SK-N-SH (cell line): Measurements from ENCODE around the gene KIF11. TPM values are rescaled to one million over a fixed set of nuclear protein-coding genes. Genes with fewer than 3 reads are reported as not detected.

ENCODE experiments used
- CTCF ChIA-PET: fragments of 300-600, 350-600 bp; formaldehyde crosslinking; extraction: SDS; loops from one replicate; lab custom pipeline; 2021; lab: Yijun Ruan, JAX
- POLR2A ChIA-PET: fragments of 350-600 bp; sonication (Branson Sonifier 250); formaldehyde crosslinking; extraction: SDS; loops from one replicate; lab custom pipeline; 2020; ENCODE audit warnings: antibody characterized with exemption, inconsistent platforms; lab: Yijun Ruan, JAX
- DNase-seq: peaks from one replicate; pipeline ENCODE4 v3.0.0; 2012
- H2AFZ ChIP-seq: fragments of 200-600 bp; sonication (generic); 2 replicates; pipeline ENCODE4 v1.8.1; 2016; ENCODE audit warnings: antibody characterized with exemption, mild to moderate bottlenecking, low read depth
- H3F3A ChIP-seq: fragments of 200-600 bp; sonication (generic); replicated peaks from 2 replicates; pipeline ENCODE3; 2016; ENCODE audit warnings: antibody characterized with exemption, mild to moderate bottlenecking; ENCODE audit not compliant: insufficient read depth
- H3K27ac ChIP-seq, 2 experiments: fragments of 200-500 bp in 1 of 2; fragments of 200-600 bp in 1 of 2; sonication (Bioruptor generic) in 1 of 2; sonication (generic), shearing (Covaris generic) in 1 of 2; 2 replicates each; pipeline versions ENCODE4 v1.5.1 to v1.6.1; 2014 to 2016; ENCODE audit warnings: low read depth in 2 of 2, inconsistent platforms in 1 of 2, low read length in 1 of 2, mild to moderate bottlenecking in 1 of 2, mixed read lengths in 1 of 2
- H3K27me3 ChIP-seq: fragments of 200-600 bp; sonication (generic), shearing (Covaris generic); 2 replicates; pipeline ENCODE4 v1.6.1; 2016; ENCODE audit warnings: mixed run types; ENCODE audit not compliant: insufficient read depth
- H3K36me3 ChIP-seq, 2 experiments: fragments of 200-500 bp in 1 of 2; fragments of 200-600 bp in 1 of 2; sonication (Bioruptor generic) in 1 of 2; sonication (generic) in 1 of 2; replicated peaks in 1 of 2; 2 replicates each; pipeline versions ENCODE3 to v1.5.1; 2014 to 2016; ENCODE audit warnings: low read length in 1 of 2, mild to moderate bottlenecking in 1 of 2; ENCODE audit not compliant: insufficient read depth in 2 of 2, control insufficient read depth in 1 of 2
- H3K4me1 ChIP-seq, 2 experiments: fragments of 200-500 bp in 1 of 2; fragments of 200-600 bp in 1 of 2; sonication (Bioruptor generic) in 1 of 2; sonication (generic), shearing (Covaris generic) in 1 of 2; 2 replicates each; pipeline versions ENCODE4 v1.5.1 to v1.6.1; 2014 to 2016; ENCODE audit warnings: low read depth in 1 of 2, low read length in 1 of 2, mixed run types in 1 of 2; ENCODE audit not compliant: insufficient read depth in 2 of 2, control insufficient read depth in 1 of 2
- H3K4me2 ChIP-seq: fragments of 200-600 bp; sonication (generic), shearing (Covaris generic); 2 replicates; pipeline ENCODE4 v1.6.1; 2017; ENCODE audit warnings: mixed run types
- H3K4me3 ChIP-seq, 2 experiments: fragments of 200-500 bp in 1 of 2; fragments of 200-600 bp in 1 of 2; sonication (Bioruptor generic) in 1 of 2; sonication (generic), shearing (Covaris generic) in 1 of 2; 2 replicates each; pipeline versions ENCODE4 v1.5.1 to v1.8.1; 2014 to 2016; ENCODE audit warnings: low read depth in 2 of 2, inconsistent platforms in 1 of 2, low read length in 1 of 2, mild to moderate bottlenecking in 1 of 2, mixed read lengths in 1 of 2, moderate library complexity in 1 of 2
- H3K79me2 ChIP-seq: fragments of 200-600 bp; sonication (generic); 2 replicates; pipeline ENCODE4 v1.8.1; 2017; ENCODE audit warnings: mild to moderate bottlenecking; ENCODE audit not compliant: insufficient read depth
- H3K9ac ChIP-seq: fragments of 200-600 bp; sonication (generic); 2 replicates; pipeline ENCODE4 v1.6.1; 2017; ENCODE audit warnings: mixed run types
- H3K9me2 ChIP-seq: fragments of 200-600 bp; sonication (generic); 2 replicates; pipeline ENCODE4 v1.6.1; 2017; ENCODE audit warnings: mixed run types
- H3K9me3 ChIP-seq: fragments of 200-600 bp; sonication (generic); 2 replicates; pipeline ENCODE4 v1.6.1; 2017; ENCODE audit warnings: mixed run types, mild to moderate bottlenecking, moderate library complexity
- H4K20me1 ChIP-seq: fragments of 200-600 bp; sonication (generic); 2 replicates; pipeline ENCODE4 v1.6.1; 2017; ENCODE audit warnings: mild to moderate bottlenecking, mixed run types; ENCODE audit not compliant: insufficient read depth
- CTCF ChIP-seq: fragments of 200-600 bp; sonication (generic); IDR thresholded peaks from 2 replicates; pipeline ENCODE4 v1.6.1; 2017; ENCODE audit warnings: antibody characterized with exemption, mild to moderate bottlenecking, moderate library complexity
- IRF3 ChIP-seq: fragments of 150-350 bp; IDR thresholded peaks from 2 replicates; pipeline ENCODE4 v1.6.1; 2016; ENCODE audit warnings: mild to moderate bottlenecking, low read depth, low read length
- MEF2A ChIP-seq: IDR thresholded peaks from 2 replicates; pipeline ENCODE4 v1.4.0; 2012; ENCODE audit warnings: low read depth, borderline replicate concordance
- POLR2AphosphoS5 ChIP-seq: IDR thresholded peaks from 2 replicates; pipeline ENCODE4 v1.6.1; 2012; ENCODE audit warnings: low read depth, low read length
- TAF1 ChIP-seq: IDR thresholded peaks from 2 replicates; pipeline ENCODE4 v1.6.1; 2012; ENCODE audit warnings: low read depth, mild to moderate bottlenecking, low read length, moderate library complexity, borderline replicate concordance
- YY1 ChIP-seq: IDR thresholded peaks from 2 replicates; pipeline ENCODE4 v1.4.0; 2012; ENCODE audit warnings: low read depth, mild to moderate bottlenecking
- ZBTB33 ChIP-seq: IDR thresholded peaks from 2 replicates; pipeline ENCODE4 v1.4.0; 2012; ENCODE audit warnings: low read depth, borderline replicate concordance
- WGBS: methylation state at CpG from one replicate; pipeline ENCODE4 v1.1.6; 2017; ENCODE audit warnings: low lambda C conversion rate; 5-methylcytosine and 5-hydroxymethylcytosine counted together
- polyA plus RNA-seq, 3 experiments: library from polyadenylated mRNA; depleted of rRNA; stranded (reverse); fragments of >200 nt; gene quantifications; 2 replicates each; pipeline ENCODE4 v1.2.3, GENCODE V29; 2012
- TF ChIP-seq, protein P1 (sequence below): IDR thresholded peaks from 2 replicates; pipeline ENCODE4 v1.6.1; 2012; ENCODE audit warnings: mild to moderate bottlenecking, low read depth, low read length, moderate library complexity

KIF11 gene
- polyA plus RNA-seq, 1 of the 3 experiments (the other 2 are of a cell fraction), result 4.0 TPM

- CTCF ChIA-PET, result interaction anchor here (0.5 to 1.6 kb wide), 3 partner anchors 9 to 148 kb away, joined by 3 to 7 read pairs (median 4); no protein-coding TSS in a partner anchor
- no peaks in the 10 kb centered on the region for H4K20me1 ChIP-seq
- no peaks in the 10 kb centered on the region for H3K9me3 ChIP-seq
- no peak overlapping the region for H3K4me3 ChIP-seq
- H3K9me2 ChIP-seq, result no peaks in the 10 kb centered on the region
- POLR2A ChIA-PET, result no interaction called here
- no peak overlapping the region for H3K4me2 ChIP-seq
- H3K27ac ChIP-seq, result no peak overlapping the region
- no peak overlapping the region for H2AFZ ChIP-seq
- TF ChIP-seq YY1, result no peak
- TF ChIP-seq IRF3, result no peak
- TF ChIP-seq CTCF, result no peak
- TF ChIP-seq TAF1, result no peak
- TF ChIP-seq, protein P1, sequence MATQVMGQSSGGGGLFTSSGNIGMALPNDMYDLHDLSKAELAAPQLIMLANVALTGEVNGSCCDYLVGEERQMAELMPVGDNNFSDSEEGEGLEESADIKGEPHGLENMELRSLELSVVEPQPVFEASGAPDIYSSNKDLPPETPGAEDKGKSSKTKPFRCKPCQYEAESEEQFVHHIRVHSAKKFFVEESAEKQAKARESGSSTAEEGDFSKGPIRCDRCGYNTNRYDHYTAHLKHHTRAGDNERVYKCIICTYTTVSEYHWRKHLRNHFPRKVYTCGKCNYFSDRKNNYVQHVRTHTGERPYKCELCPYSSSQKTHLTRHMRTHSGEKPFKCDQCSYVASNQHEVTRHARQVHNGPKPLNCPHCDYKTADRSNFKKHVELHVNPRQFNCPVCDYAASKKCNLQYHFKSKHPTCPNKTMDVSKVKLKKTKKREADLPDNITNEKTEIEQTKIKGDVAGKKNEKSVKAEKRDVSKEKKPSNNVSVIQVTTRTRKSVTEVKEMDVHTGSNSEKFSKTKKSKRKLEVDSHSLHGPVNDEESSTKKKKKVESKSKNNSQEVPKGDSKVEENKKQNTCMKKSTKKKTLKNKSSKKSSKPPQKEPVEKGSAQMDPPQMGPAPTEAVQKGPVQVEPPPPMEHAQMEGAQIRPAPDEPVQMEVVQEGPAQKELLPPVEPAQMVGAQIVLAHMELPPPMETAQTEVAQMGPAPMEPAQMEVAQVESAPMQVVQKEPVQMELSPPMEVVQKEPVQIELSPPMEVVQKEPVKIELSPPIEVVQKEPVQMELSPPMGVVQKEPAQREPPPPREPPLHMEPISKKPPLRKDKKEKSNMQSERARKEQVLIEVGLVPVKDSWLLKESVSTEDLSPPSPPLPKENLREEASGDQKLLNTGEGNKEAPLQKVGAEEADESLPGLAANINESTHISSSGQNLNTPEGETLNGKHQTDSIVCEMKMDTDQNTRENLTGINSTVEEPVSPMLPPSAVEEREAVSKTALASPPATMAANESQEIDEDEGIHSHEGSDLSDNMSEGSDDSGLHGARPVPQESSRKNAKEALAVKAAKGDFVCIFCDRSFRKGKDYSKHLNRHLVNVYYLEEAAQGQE, result no peak
- no peak for TF ChIP-seq MEF2A
- TF ChIP-seq ZBTB33, result no peak
- no peak for TF ChIP-seq POLR2AphosphoS5
- DNase-seq, result no peak
- H3K27me3 ChIP-seq, result no peaks in the 10 kb centered on the region
- H3K36me3 ChIP-seq, result peaks cover 26 to 29% of the 10 kb centered on the region in 2 experiments
- no peaks in the 10 kb centered on the region; the same call in 1 of the 2 replicates for H3K79me2 ChIP-seq
- 100% methylated on average over 1 of the region's 1 CpG for WGBS
- no peak overlapping the region for H3K9ac ChIP-seq
- H3K4me1 ChIP-seq, result no peaks in the 10 kb centered on the region
- peaks cover 20% of the 10 kb centered on the region for H3F3A ChIP-seq
Measured at GRCh38 chr10:92655426-92655825, 62.5 kb downstream of the KIF11 start.
